K562 (cell line): ENCODE data around the gene TCTN3. TPM values are rescaled to one million over a fixed set of nuclear protein-coding genes. Genes with fewer than 3 reads are reported as not detected.

Experiments
- ATAC-seq: fragments of 200-7000 bp; cut with Tn5 transposase; 3 replicates; pipeline ENCODE4 v1.9.1; 2020; ENCODE audit warnings: moderate library complexity
- BruUV-seq: library from RNA; stranded (reverse); fragments of 400-500 nt; replicated peaks from 2 replicates; lab custom pipeline; 2021; lab: Mats Ljungman, UMichigan
- CTCF ChIA-PET: fragments of 300-600 bp; formaldehyde crosslinking; extraction: SDS; loops from one replicate; lab custom pipeline; 2021; ENCODE audit warnings: low intra/inter-chr PET ratio; lab: Yijun Ruan, JAX
- POLR2A ChIA-PET: fragments of 300-600, 350-650 bp; sonication (Branson Sonifier 250); formaldehyde crosslinking; extraction: SDS; loops from one replicate; lab custom pipeline; 2021; ENCODE audit warnings: antibody characterized with exemption, inconsistent platforms; lab: Yijun Ruan, JAX
- DNase-seq, 4 experiments: peaks; one replicate each; pipeline versions ENCODE4 v3.0.0 to v3.0.0-alpha.2; 2011 to 2018; ENCODE audit warnings: low spot score in 3 of 4, mixed read lengths in 3 of 4; ENCODE audit errors: extremely low read depth in 1 of 4
- FAIRE-seq: peaks from 2 replicates; lab custom pipeline; 2011; peaks lifted over from hg19 to GRCh38; lab: Jason Lieb, UNC
- H2AFZ ChIP-seq: 2 replicates; pipeline ENCODE4 v1.6.0; 2011; ENCODE audit warnings: low read depth, low read length, control low read depth, inconsistent platforms
- H3K27ac ChIP-seq: fragments of 200-600 bp; 3 replicates; pipeline ENCODE4 v1.8.0; 2011; ENCODE audit warnings: low read depth, mild to moderate bottlenecking, control low read depth, inconsistent platforms, low read length, moderate library complexity, mixed read lengths; ENCODE audit errors: extremely low read depth
- H3K27me3 ChIP-seq, 2 experiments: fragments of 300-600 bp in 1 of 2; 2 replicates in 1 of 2; 3 replicates in 1 of 2; pipeline versions ENCODE4 v1.6.0 to v1.8.0; 2011; ENCODE audit warnings: inconsistent platforms in 2 of 2, low read length in 2 of 2, mild to moderate bottlenecking in 1 of 2, mixed read lengths in 1 of 2, moderate library complexity in 1 of 2; ENCODE audit not compliant: control insufficient read depth in 2 of 2, insufficient read depth in 2 of 2
- H3K36me3 ChIP-seq: fragments of 300-600 bp; 3 replicates; pipeline ENCODE4 v1.8.0; 2011; ENCODE audit warnings: mild to moderate bottlenecking, low read length, inconsistent platforms; ENCODE audit not compliant: control insufficient read depth, insufficient read depth
- H3K4me1 ChIP-seq, 2 experiments: fragments of 200-600 bp in 1 of 2; replicated peaks in 1 of 2; 2 replicates in 1 of 2; 3 replicates in 1 of 2; pipeline versions ENCODE4 v1.5.1 to v1.8.0; 2011; ENCODE audit warnings: inconsistent platforms in 2 of 2, low read length in 2 of 2, mild to moderate bottlenecking in 1 of 2, mixed read lengths in 1 of 2, moderate library complexity in 1 of 2; ENCODE audit not compliant: control insufficient read depth in 2 of 2, insufficient read depth in 2 of 2
- H3K4me2 ChIP-seq: 2 replicates; pipeline ENCODE4 v1.6.1; 2011; ENCODE audit warnings: low read length, control low read depth, inconsistent platforms, mixed read lengths; ENCODE audit not compliant: insufficient read depth
- H3K4me3 ChIP-seq: fragments of 200-600 bp; sonication (generic), shearing (Covaris generic); 2 replicates; pipeline ENCODE4 v1.5.1; 2016; ENCODE audit warnings: control low read depth, inconsistent platforms
- H3K79me2 ChIP-seq: fragments of 200-600 bp; 3 replicates; pipeline ENCODE4 v1.8.0; 2011; ENCODE audit warnings: low read length, inconsistent platforms; ENCODE audit not compliant: control insufficient read depth, insufficient read depth
- H3K9ac ChIP-seq, 2 experiments: 2 replicates each; pipeline versions ENCODE4 v1.6.0 to v1.6.1; 2011; ENCODE audit warnings: low read depth in 2 of 2, low read length in 2 of 2, control low read depth in 1 of 2, inconsistent platforms in 1 of 2, mild to moderate bottlenecking in 1 of 2, mixed read lengths in 1 of 2; ENCODE audit not compliant: insufficient read depth in 1 of 2
- H3K9me1 ChIP-seq: one replicate; pipeline ENCODE4 v1.6.0; 2011; ENCODE audit warnings: inconsistent platforms, mild to moderate bottlenecking, low read length, moderate library complexity; ENCODE audit not compliant: control insufficient read depth, insufficient read depth
- H3K9me3 ChIP-seq: replicated peaks from 2 replicates; pipeline ENCODE4 v1.5.1; 2011; ENCODE audit warnings: low read depth, low read length, inconsistent platforms; ENCODE audit not compliant: control insufficient read depth, insufficient read depth
- H4K20me1 ChIP-seq: replicated peaks from 2 replicates; pipeline ENCODE4 v1.6.1; 2011; ENCODE audit warnings: low read length, inconsistent platforms, mixed read lengths; ENCODE audit not compliant: control insufficient read depth, insufficient read depth
- MYC ChIP-seq, 2 experiments: fragments of 250-450 bp in 1 of 2; sonication (Bioruptor Pico) in 1 of 2; IDR thresholded peaks; 2 replicates each; pipeline versions ENCODE4 v1.5.1 to v1.6.1; 2012 to 2021; ENCODE audit warnings: low read depth in 2 of 2, borderline replicate concordance in 1 of 2, improper control_type of control experiment in 1 of 2, low read length in 1 of 2, mild to moderate bottlenecking in 1 of 2, moderate library complexity in 1 of 2
- STAT6 ChIP-seq: sonication (generic); formaldehyde crosslinking; IDR thresholded peaks from 2 replicates; pipeline ENCODE4 v1.8.1; 2023; ENCODE audit warnings: mild to moderate bottlenecking, missing genetic modification reagents
- ZNF778 ChIP-seq: fragments of 450-650 bp; formaldehyde crosslinking; IDR thresholded peaks from 2 replicates; pipeline ENCODE4 v1.4.0; 2020; ENCODE audit warnings: mild to moderate bottlenecking, moderate library complexity
- WGBS: fragments of 100-300 bp; shearing (Covaris generic); methylation state at CpG from one replicate; pipeline ENCODE4 v1.1.6; 2016; ENCODE audit warnings: low coverage, mixed read lengths; ENCODE audit not compliant: insufficient coverage; ENCODE audit errors: missing lambda C conversion rate; 5-methylcytosine and 5-hydroxymethylcytosine counted together
- in situ Hi-C: fragments of 300-500 bp; cut with MboI; formaldehyde crosslinking; loops from 4 replicates; pipeline ENCODE4 v1.15.0; 2018; ENCODE audit warnings: inconsistent platforms, mixed read lengths
- intact Hi-C: fragments of 100-400 bp; cut with micrococcal nuclease; formaldehyde crosslinking; loops from 2 replicates; pipeline ENCODE4 v1.14.2; 2022
- polyA plus RNA-seq, 8 experiments: library from polyadenylated mRNA; depleted of rRNA in 4 of 8; stranded (reverse) in 5 of 8; unstranded in 3 of 8; fragments of >200 nt; fragmentation: Nextera tagmentation in 2 of 8; fragmentation: Illumina TruSeq in 1 of 8; extraction: Ambion mirVana in 2 of 8; extraction: Trizol in 1 of 8; gene quantifications; 2 replicates each; pipeline versions ENCODE4 v1.2.1 to v1.2.3, GENCODE V29; 2011 to 2014; ENCODE audit warnings: inconsistent platforms in 1 of 8, missing spikeins in 1 of 8
- total RNA-seq, 7 experiments: library from RNA; depleted of rRNA in 6 of 7; stranded (reverse); fragments of >200 nt in 6 of 7; fragmentation: Illumina TruSeq in 2 of 7; extraction: Trizol in 2 of 7; gene quantifications; 2 replicates each; pipeline versions ENCODE4 v1.2.1 to v1.2.3, GENCODE V29; 2011 to 2021; ENCODE audit warnings: low replicate concordance in 1 of 7
- TF ChIP-seq, protein P1 (sequence below), 2 experiments: IDR thresholded peaks; 2 replicates each; pipeline ENCODE4 v1.6.1; 2012; ENCODE audit warnings: improper control_type of control experiment in 2 of 2, low read depth in 2 of 2, low read length in 2 of 2, borderline replicate concordance in 1 of 2
- TF ChIP-seq, protein P2 (sequence below): IDR thresholded peaks from 2 replicates; pipeline ENCODE4 v1.6.1; 2012; ENCODE audit warnings: low read depth, low read length, improper control_type of control experiment, borderline replicate concordance

Gene TCTN3
- total and polyA plus RNA-seq, 9 of the 15 experiments (the other 6 are each of a cell fraction or from before 2014, with no cell fraction given): 10.4 to 25.8 (median 16.3) TPM

DNA sequence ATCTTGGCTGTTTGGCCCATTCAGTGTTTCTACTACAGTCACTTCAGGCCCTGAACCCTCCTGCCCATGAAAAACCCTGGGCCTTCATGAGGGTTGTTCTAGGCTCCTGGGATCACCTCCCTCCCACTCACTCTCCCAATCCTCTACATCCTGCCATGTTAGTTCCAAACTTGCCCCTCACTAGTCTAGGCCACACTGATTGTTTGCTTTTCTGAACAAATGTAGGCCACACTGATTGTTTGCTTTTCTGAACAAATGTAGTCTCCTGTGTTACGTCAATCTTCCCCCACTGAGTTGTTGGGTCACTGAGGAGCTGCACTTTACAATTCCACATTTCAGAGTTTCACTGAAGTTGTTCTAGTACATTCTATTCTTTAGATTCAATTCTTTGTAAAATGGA lies 31.9 kb downstream of the TCTN3 start:
- 100% methylated on average over 1 of the region's 1 CpG for WGBS
- FAIRE-seq: no peak
- Histone ChIP-seq H3K27me3 (no peaks in the 10 kb centered on the region), H4K20me1 (no peaks in the 10 kb centered on the region; the same call in 1 of the 2 replicates), H3K4me1 (peaks cover 4 to 17% of the 10 kb centered on the region in 2 experiments; a peak in 3 of 5 replicates), H3K4me3 (no peak overlapping the region), H3K9ac (no peak overlapping the region), H3K4me2 (no peak overlapping the region), H3K9me3 (no peaks in the 10 kb centered on the region), H3K79me2 (no peaks in the 10 kb centered on the region), H2AFZ (no peak overlapping the region), H3K9me1 (no peaks in the 10 kb centered on the region), H3K27ac (no peak overlapping the region), H3K36me3 (peaks cover 13% of the 10 kb centered on the region)
- ATAC-seq: no peak
- DNase-seq: no peak
- in situ Hi-C loops (no loop called here), intact Hi-C loops (no loop called here)
- ChIA-PET POLR2A (no interaction called here), CTCF (no interaction called here)
- no TSS peak for BruUV-seq
- TF ChIP-seq MYC (IDR thresholded peaks at IDR 0.05; ENCODE audit: low read depth, low read length): no peak
- no peak for TF ChIP-seq MYC (CRISPR knock-in tag; IDR thresholded peaks at IDR 0.05; ENCODE audit: borderline replicate concordance, low read depth)

DNA sequence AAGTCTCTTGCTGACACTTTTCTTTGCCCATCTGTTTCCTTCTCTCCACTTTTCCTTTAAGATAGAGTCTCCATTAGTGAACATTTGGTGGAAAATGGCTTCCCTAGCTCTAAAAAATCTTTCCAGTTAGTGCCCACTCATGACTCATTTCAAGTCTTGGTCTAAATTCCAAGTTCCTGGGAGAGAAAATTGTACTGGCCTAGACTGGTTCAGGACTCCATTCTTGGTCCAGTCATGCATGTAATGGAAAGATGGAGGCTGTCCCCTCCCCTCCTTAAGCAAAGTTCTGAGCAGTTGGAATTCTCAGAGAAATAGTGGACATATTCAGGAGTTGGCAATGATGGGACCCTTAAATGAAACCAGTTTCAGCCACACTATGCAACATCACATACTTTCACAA lies 33.4 kb downstream of the TCTN3 start:
- Histone ChIP-seq H3K9me1 (no peaks in the 10 kb centered on the region), H3K9ac (no peak overlapping the region), H3K36me3 (peaks cover 12% of the 10 kb centered on the region), H3K27me3 (no peaks in the 10 kb centered on the region)
- no peak for FAIRE-seq
- CTCF ChIA-PET: no interaction called here
- TF ChIP-seq, protein P1, sequence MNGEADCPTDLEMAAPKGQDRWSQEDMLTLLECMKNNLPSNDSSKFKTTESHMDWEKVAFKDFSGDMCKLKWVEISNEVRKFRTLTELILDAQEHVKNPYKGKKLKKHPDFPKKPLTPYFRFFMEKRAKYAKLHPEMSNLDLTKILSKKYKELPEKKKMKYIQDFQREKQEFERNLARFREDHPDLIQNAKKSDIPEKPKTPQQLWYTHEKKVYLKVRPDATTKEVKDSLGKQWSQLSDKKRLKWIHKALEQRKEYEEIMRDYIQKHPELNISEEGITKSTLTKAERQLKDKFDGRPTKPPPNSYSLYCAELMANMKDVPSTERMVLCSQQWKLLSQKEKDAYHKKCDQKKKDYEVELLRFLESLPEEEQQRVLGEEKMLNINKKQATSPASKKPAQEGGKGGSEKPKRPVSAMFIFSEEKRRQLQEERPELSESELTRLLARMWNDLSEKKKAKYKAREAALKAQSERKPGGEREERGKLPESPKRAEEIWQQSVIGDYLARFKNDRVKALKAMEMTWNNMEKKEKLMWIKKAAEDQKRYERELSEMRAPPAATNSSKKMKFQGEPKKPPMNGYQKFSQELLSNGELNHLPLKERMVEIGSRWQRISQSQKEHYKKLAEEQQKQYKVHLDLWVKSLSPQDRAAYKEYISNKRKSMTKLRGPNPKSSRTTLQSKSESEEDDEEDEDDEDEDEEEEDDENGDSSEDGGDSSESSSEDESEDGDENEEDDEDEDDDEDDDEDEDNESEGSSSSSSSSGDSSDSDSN (IDR thresholded peaks at IDR 0.05; ENCODE audit: borderline replicate concordance in 1 of 2, low read depth in 2 of 2, low read length in 2 of 2): no peak
- TF ChIP-seq STAT6 (CRISPR knock-in tag): no peak
- TF ChIP-seq, protein P2, sequence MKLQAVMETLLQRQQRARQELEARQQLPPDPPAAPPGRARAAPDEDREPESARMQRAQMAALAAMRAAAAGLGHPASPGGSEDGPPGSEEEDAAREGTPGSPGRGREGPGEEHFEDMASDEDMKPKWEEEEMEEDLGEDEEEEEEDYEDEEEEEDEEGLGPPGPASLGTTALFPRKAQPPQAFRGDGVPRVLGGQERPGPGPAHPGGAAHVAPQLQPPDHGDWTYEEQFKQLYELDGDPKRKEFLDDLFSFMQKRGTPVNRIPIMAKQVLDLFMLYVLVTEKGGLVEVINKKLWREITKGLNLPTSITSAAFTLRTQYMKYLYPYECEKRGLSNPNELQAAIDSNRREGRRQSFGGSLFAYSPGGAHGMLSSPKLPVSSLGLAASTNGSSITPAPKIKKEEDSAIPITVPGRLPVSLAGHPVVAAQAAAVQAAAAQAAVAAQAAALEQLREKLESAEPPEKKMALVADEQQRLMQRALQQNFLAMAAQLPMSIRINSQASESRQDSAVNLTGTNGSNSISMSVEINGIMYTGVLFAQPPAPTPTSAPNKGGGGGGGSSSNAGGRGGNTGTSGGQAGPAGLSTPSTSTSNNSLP: no peak
- TF ChIP-seq ZNF778: no peak
- TF ChIP-seq, all 486 proteins: peak for 0
- Histone ChIP-seq H3K4me2 (no peak overlapping the region), H3K4me3 (no peak overlapping the region), H3K27ac (no peak overlapping the region), H3K79me2 (peaks cover 12% of the 10 kb centered on the region), H4K20me1 (no peaks in the 10 kb centered on the region; the same call in 1 of the 2 replicates), H2AFZ (no peak overlapping the region), H3K4me1 (peaks cover 14 to 17% of the 10 kb centered on the region in 2 experiments; a peak in 3 of 5 replicates), H3K9me3 (no peaks in the 10 kb centered on the region)
- POLR2A ChIA-PET: no interaction called here
- in situ Hi-C loops: no loop called here
- no peak for ATAC-seq
- no TSS peak for BruUV-seq
- intact Hi-C loops: no loop called here
- DNase-seq: no peak
